ENCODE results near the gene SLC6A18. TPM values are rescaled to one million over a fixed set of nuclear protein-coding genes. Genes with fewer than 3 reads are reported as not detected.

Gene SLC6A18
- total and polyA plus RNA-seq, 2 donors (not counting 1 experiment from before 2014, with no cell fraction given) = not detected

DNA sequence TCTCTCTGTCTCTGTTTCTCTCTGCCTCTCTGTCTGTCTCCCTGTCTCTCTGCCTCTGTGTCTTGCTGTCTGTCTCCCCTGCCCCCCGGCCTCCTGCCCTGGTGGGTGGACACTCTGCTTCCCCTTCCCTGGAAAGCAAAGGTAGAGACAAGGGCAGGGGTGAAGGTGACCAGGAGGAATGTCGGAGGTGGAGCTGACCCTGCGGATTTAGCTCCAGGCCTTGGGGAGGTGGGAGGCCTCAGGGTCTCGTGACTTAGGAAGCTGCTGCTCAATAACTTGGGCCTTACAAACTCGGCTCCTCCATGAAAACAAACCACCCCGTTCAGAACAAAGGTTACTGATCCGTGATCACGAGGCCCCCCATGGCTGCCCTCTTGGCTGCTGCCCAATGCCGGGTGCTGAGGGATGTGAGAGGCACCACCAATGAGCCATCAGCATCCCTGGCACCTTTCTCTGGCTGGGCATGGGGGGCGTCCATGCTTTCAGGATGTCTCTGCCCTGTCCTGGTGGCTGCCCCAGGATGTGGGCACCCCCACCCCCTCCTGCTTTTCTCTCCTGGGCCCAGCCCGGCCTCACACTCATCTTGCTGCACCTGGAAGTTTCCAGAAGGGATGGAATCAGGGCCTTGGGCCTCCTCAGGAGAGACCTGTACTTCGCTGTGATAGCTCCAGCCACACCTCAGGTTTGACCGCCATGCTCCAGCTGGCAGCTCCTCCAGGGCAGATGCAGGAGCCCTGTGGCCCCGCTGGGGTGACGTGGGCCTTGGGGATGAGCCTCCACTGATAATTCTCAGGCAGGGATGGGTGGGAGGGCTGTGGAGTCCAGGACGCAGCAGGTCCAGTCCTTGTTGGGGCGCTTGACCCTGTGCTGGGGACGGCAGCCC lies 38.6 kb upstream of the SLC6A18 start:
- Histone ChIP-seq H2AFZ (ENCODE audit: low read length) (no peak overlapping the region), H4K20me1 (ENCODE audit: control insufficient read depth, extremely low read depth, insufficient read depth, low read length) (no peaks in the 10 kb centered on the region), H3K27me3 (ENCODE audit: control insufficient read depth, insufficient read depth, low read length) (peaks cover 3% of the 10 kb centered on the region), H3K9me3 (ENCODE audit: control insufficient read depth, insufficient read depth, low read depth, low read length) (no peaks in the 10 kb centered on the region), H3K4me3 (replicated peaks in 1 of 4; ENCODE audit: control extremely low read depth in 1 of 4, insufficient read depth in 1 of 4, low read depth in 3 of 4, low read length in 4 of 4) (no peak overlapping the region), H3K4me1 (ENCODE audit: control insufficient read depth, extremely low read depth, insufficient read depth, low read length) (no peaks in the 10 kb centered on the region), H3K36me3 (ENCODE audit: control insufficient read depth, insufficient read depth, low read length) (no peaks in the 10 kb centered on the region), H3K4me2 (ENCODE audit: extremely low read depth, insufficient read depth, low read length) (no peak overlapping the region), H3K9ac (ENCODE audit: insufficient read depth, low read length) (no peak overlapping the region), H3K79me2 (ENCODE audit: control insufficient read depth, insufficient read depth, low read length) (no peaks in the 10 kb centered on the region), H3K27ac (ENCODE audit: insufficient read depth, low read length) (no peak overlapping the region)
- DNase-seq (ENCODE audit: low read depth in 2 of 2) = no peak
- TF ChIP-seq, protein P1, sequence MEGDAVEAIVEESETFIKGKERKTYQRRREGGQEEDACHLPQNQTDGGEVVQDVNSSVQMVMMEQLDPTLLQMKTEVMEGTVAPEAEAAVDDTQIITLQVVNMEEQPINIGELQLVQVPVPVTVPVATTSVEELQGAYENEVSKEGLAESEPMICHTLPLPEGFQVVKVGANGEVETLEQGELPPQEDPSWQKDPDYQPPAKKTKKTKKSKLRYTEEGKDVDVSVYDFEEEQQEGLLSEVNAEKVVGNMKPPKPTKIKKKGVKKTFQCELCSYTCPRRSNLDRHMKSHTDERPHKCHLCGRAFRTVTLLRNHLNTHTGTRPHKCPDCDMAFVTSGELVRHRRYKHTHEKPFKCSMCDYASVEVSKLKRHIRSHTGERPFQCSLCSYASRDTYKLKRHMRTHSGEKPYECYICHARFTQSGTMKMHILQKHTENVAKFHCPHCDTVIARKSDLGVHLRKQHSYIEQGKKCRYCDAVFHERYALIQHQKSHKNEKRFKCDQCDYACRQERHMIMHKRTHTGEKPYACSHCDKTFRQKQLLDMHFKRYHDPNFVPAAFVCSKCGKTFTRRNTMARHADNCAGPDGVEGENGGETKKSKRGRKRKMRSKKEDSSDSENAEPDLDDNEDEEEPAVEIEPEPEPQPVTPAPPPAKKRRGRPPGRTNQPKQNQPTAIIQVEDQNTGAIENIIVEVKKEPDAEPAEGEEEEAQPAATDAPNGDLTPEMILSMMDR (conservative IDR thresholded peaks at IDR 0.05 in 1 of 2, IDR thresholded peaks at IDR 0.05 in 1 of 2; ENCODE audit: low read depth in 1 of 2, low read length in 2 of 2) = no peak
- TF ChIP-seq EZH2 (IDR thresholded peaks at IDR 0.05; ENCODE audit: low read length, missing control alignments) = no peak

DNA sequence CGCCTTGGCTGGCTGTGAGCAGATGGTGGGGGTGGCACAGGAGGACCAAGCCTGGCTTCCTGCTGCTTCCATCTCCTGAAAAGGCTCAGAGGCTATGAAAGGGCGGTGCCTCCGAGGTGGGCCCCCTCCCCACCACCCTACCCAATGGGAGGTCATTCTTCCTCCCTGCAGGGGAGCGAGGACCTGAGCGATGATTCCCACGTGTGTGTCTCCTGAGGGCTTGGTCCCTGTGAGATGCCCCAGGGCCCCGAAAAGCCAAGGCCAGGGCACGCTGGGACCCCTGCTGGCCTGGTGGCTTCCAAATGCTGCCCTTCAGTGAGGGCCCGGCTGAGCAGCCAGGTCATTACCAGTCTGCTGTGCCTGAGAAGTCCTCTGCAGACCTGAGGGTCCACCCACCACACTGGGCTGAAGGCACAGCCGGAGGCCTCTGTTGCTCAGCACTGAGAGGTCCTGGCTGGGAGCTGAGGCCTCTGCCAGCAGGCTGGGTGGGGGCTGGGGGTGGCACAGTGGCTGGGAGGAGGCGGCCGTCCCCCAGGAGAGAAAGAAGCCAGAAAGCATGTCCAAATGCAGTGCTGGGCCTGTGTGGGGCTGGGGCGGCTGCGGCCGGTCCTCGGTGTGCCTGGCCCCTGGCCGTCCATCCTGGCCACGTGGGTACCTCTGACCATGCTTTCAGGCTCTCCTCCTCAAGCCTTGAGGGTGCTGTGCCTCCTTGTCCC lies 37.8 kb upstream of the SLC6A18 start:
- Histone ChIP-seq H3K9me3 (ENCODE audit: control insufficient read depth, insufficient read depth, low read depth, low read length) (no peaks in the 10 kb centered on the region), H3K9ac (ENCODE audit: insufficient read depth, low read length) (no peak overlapping the region), H3K4me1 (ENCODE audit: control insufficient read depth, extremely low read depth, insufficient read depth, low read length) (no peaks in the 10 kb centered on the region), H3K79me2 (ENCODE audit: control insufficient read depth, insufficient read depth, low read length) (no peaks in the 10 kb centered on the region), H3K27me3 (ENCODE audit: control insufficient read depth, insufficient read depth, low read length) (peaks cover 3% of the 10 kb centered on the region), H3K4me2 (ENCODE audit: extremely low read depth, insufficient read depth, low read length) (no peak overlapping the region), H3K4me3 (replicated peaks in 1 of 4; ENCODE audit: control extremely low read depth in 1 of 4, insufficient read depth in 1 of 4, low read depth in 3 of 4, low read length in 4 of 4) (no peak overlapping the region), H3K27ac (ENCODE audit: insufficient read depth, low read length) (no peak overlapping the region), H3K36me3 (ENCODE audit: control insufficient read depth, insufficient read depth, low read length) (no peaks in the 10 kb centered on the region), H2AFZ (ENCODE audit: low read length) (no peak overlapping the region), H4K20me1 (ENCODE audit: control insufficient read depth, extremely low read depth, insufficient read depth, low read length) (no peaks in the 10 kb centered on the region)
- DNase-seq (ENCODE audit: low read depth in 2 of 2) = no peak
- no peak for TF ChIP-seq EZH2 (IDR thresholded peaks at IDR 0.05; ENCODE audit: low read length, missing control alignments)

DNA sequence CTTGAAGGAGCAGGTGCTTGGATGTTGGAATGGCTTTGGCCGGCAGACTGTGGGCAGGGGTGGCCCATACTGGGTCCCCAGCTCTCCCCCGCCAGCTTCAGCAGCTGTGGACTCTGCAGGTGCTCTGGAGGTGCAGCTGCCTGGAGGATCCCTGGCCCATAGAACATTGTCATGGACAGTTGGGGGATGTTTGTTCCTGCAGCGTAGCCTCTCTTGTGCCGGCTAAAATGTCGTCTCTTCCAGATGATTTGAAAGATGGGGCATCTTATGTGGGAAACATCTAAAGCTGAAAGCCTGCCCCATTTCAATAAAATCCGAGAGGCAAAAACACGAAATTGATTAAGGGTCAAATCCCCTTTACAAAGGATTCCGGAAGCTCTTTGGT lies 37.2 kb upstream of the SLC6A18 start:
- Histone ChIP-seq H3K4me2 (ENCODE audit: extremely low read depth, insufficient read depth, low read length) (no peak overlapping the region), H3K79me2 (ENCODE audit: control insufficient read depth, insufficient read depth, low read length) (no peaks in the 10 kb centered on the region), H3K36me3 (ENCODE audit: control insufficient read depth, insufficient read depth, low read length) (no peaks in the 10 kb centered on the region), H3K27ac (ENCODE audit: insufficient read depth, low read length) (no peak overlapping the region), H4K20me1 (ENCODE audit: control insufficient read depth, extremely low read depth, insufficient read depth, low read length) (no peaks in the 10 kb centered on the region), H3K9ac (ENCODE audit: insufficient read depth, low read length) (no peak overlapping the region), H3K9me3 (ENCODE audit: control insufficient read depth, insufficient read depth, low read depth, low read length) (no peaks in the 10 kb centered on the region), H2AFZ (ENCODE audit: low read length) (no peak overlapping the region), H3K4me1 (ENCODE audit: control insufficient read depth, extremely low read depth, insufficient read depth, low read length) (no peaks in the 10 kb centered on the region), H3K27me3 (ENCODE audit: control insufficient read depth, insufficient read depth, low read length) (peaks cover 3% of the 10 kb centered on the region), H3K4me3 (replicated peaks in 1 of 4; ENCODE audit: control extremely low read depth in 1 of 4, insufficient read depth in 1 of 4, low read depth in 3 of 4, low read length in 4 of 4) (no peak overlapping the region)
- TF ChIP-seq, protein P1 (conservative IDR thresholded peaks at IDR 0.05 in 1 of 2, IDR thresholded peaks at IDR 0.05 in 1 of 2; ENCODE audit: low read depth in 1 of 2, low read length in 2 of 2) = no peak
- TF ChIP-seq EZH2 (IDR thresholded peaks at IDR 0.05; ENCODE audit: low read length, missing control alignments) = no peak
- DNase-seq (ENCODE audit: low read depth in 2 of 2) = no peak

Measured in fibroblast of lung (primary cell).